Ureter (tissue), 1 donor: ENCODE measurements around the gene SERPINF2. TPM values are rescaled to one million over a fixed set of nuclear protein-coding genes. Genes with fewer than 3 reads are reported as not detected.
"Not testable (repeated sequence)": the region's sequence is repeated elsewhere in the genome, so short reads cannot be mapped to it uniquely, and the experiment has no call there.

Source experiments
- DNase-seq: peaks from one replicate; pipeline ENCODE4 v3.0.0-alpha.2; 2020; ENCODE audit warnings: low spot score
- total RNA-seq: library from RNA; stranded (reverse); gene quantifications from one replicate; pipeline ENCODE4 v1.2.4, GENCODE V29; 2023
- donor health status: DM: yes; HTN: yes; CAD: no.

Gene SERPINF2
- total RNA-seq, 1 donor from 2014 or later, result 7.1 TPM

DNA sequence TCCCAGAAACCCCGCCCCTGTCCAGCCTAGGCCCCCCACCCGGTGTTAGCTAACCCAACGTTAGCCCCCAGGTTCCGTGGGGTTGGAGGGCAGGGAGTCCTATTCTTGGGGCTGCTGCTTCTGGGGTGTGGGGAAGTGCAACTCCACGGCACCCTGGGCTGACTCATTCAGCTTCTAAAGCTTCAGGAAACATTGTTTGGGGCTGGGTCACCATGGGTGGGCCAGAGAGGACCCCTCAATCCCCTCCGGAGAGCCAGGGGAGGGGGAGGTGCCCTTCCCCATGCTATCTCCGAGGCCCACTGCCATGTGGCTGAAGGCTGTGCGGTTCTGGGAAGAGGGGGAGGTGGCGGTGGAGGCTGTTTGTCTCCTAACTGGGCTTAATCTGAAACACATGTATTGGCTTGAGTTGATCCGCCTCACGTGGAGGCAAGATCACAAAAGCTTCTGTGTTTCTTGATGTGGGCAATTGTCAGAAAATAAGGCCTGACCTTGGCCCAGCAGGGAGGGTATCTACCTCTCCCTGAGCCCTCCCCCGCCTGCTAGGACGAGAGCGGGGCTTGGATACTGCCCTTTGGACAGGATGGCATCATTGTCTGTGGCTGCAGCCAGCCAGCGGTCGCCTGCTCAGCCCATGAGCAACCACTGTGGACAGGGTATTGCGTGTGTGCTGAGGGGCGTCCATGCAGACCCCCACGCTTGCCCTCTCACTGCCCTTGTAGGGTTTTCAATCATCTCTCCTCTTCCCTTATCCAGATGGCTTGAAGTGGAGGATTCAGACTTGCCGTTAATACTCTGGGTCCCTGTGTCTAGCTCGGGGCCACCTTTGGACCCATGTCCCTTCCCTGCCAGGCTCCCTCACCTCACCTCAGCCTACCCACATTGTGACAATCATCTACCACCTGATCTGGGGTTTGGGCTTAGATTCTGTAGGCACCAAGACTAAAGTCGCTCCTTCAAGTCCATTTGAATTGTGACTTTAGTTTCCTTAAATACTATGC lies 20.5 kb downstream of the SERPINF2 start:
- no peak for DNase-seq

DNA sequence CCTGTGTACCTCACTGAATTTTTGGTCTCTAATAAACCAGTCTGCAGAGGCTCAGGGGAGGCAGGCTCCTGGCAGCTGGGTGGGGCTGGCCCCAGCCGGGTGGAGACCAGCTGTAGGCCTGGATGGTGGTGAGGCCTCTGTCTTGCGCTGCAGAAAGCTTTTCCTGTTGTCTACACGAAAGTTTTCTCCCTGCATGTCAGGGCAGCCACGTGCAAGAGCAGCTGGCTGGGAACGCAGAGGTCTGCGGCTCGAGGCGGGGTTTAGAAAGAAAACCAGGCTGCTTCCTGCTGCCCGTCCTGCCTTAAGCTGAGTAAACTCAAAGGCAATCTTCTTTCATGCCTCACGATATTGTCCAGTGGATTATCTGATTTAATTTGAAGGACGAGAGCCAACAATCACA lies 21.6 kb downstream of the SERPINF2 start:
- DNase-seq, result peak; percentile 79

DNA sequence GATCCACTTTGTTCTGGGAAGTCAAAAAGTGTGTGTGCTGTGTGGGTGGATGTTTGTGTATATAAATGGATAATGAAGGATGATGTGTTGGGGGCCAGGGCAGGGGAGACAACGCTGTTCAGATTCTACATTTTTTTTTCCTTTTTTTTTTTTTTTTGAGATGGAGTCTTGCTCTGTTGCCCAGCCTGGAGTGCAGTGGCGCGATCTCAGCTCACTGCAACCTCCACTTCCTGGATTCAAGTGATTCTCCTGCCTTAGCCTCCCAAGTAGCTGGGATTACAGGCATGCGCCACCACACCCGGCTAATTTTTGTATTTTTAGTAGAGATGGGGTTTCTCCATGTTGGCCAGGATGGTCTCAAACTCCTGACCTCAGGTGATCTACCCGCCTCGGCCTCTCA lies 22.0 kb downstream of the SERPINF2 start:
- DNase-seq, result not testable (repeated sequence)

DNA sequence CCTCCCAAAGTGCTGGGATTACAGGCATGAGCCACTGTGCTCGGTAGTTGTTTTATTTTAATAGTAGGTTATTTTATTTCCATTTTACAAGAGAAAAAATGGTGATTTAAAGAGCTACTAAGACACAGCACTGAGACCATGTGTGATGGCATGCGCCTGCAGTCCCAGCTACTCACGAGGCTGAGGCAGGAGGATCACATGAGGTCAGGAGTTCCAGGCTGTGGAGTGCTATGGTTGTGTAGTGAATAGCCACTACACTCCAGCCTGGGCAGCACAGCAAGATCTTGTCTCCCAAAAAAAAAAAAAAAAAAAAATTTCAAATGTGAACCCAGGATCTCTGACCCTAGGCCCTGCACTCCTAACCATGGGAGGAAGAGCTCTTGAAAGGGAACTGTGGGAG lies 22.9 kb downstream of the SERPINF2 start:
- no peak for DNase-seq

DNA sequence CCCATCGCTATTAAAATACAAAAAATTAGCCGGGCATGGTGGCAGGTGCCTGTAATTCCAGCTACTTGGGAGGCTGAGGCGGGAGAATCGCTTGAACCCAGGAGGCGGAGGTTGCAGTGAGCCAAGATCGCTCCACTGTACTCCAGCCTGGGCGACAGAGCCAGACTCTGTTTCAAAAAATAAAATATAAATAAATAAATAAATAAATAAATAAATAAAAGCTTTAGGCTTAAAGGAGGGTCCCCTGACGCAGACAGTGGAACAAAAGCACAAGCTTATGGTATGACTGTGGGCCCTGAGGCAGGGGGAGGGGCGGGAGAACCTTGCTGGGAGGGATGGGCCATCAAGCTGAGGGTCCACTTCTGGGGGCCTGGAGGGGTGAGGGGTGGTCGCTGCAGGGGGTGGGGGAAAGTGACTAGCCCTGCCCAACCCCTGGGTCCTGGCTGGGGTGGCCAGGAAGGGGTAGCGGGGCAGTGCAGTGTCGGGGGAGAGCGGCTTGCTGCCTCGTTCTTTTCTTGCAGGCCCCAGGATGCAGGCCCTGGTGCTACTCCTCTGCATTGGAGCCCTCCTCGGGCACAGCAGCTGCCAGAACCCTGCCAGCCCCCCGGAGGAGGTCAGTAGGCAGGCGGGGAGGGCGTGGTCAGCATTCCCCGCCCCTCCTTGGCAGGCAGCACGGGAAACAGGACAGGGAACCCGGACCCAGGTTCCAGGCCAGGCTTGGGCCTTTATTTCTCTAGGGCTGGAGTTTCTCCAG lies 23.9 kb downstream of the SERPINF2 start:
- no peak for DNase-seq

DNA sequence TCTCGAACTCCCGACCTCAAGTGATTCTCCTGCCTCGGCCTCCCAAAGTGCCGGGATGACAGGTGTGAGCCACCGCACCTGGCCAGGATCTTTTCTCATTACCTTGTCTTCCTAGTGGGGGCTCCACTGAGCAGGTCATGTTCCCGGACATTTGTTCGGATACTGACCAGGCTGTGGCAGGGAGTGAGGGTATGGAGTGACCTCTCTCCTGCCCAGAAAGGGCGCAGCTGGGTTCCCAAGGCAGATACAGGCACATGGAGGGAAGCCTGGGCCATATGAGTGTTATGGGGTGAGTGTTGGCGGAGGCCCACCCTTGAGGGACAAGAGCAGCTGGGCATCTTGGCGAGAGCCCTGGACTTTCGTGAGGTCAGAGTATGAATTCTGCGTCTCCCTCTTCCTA lies 24.7 kb downstream of the SERPINF2 start:
- no peak for DNase-seq

DNA sequence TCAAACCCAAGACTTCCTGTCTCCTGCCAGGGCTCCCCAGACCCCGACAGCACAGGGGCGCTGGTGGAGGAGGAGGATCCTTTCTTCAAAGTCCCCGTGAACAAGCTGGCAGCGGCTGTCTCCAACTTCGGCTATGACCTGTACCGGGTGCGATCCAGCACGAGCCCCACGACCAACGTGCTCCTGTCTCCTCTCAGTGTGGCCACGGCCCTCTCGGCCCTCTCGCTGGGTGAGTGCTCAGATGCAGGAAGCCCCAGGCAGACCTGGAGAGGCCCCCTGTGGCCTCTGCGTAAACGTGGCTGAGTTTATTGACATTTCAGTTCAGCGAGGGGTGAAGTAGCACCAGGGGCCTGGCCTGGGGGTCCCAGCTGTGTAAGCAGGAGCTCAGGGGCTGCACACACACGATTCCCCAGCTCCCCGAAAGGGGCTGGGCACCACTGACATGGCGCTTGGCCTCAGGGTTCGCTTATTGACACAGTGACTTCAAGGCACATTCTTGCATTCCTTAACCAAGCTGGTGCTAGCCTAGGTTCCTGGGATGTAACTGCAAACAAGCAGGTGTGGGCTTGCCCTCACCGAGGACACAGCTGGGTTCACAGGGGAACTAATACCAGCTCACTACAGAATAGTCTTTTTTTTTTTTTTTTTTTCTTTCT lies 27.3 kb downstream of the SERPINF2 start:
- peak; percentile 83 for DNase-seq

DNA sequence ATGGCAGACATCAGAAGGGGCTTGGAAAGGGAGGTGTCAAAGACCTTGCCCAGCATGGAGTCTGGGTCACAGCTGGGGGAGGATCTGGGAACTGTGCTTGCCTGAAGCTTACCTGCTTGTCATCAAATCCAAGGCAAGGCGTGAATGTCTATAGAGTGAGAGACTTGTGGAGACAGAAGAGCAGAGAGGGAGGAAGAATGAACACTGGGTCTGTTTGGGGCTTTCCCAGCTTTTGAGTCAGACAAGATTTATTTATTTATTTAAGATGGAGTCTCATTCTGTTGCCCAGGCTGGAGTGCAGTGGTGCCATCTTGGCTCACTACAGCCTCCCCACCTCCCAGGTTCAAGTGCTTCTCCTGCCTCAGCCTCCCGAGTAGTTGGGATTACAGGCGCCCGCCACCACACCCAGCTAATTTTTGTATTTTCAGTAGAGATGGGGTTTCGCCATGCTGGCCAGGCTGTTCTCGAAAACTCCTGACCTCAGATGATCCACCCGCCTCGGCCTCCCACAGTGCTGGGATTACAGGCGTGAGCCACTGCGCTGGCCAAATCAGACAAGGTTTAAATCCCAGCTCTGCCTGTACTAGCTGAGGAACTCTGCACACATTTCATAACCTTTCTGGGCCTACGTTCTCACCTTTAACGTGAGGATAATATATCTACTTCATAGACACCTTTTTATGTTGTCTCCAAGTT lies 30.5 kb downstream of the SERPINF2 start:
- not testable (repeated sequence) for DNase-seq

DNA sequence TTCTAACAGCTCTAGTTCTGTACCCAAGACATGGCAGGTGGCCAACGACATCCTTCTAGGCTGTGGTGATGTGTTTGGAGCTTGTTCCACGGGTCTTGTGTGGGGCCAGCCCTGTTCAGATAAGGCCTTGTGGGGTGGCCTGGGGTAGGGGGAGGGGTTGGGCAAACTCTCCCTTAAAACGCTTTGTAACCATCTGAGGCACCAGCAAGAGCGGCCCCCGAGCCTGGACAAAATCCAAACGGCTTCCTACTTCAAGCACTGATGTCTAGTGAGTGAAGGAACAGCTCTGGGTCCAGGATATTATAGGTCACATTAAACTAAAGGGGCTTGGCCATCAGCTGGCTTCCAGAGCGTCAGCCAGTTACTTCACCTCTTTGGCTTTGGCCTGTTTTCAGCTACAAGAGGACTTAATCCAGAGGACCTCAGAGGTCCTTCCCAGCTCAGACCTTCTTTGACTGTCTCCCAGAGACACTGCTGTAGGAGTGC lies 31.1 kb downstream of the SERPINF2 start:
- no peak for DNase-seq

DNA sequence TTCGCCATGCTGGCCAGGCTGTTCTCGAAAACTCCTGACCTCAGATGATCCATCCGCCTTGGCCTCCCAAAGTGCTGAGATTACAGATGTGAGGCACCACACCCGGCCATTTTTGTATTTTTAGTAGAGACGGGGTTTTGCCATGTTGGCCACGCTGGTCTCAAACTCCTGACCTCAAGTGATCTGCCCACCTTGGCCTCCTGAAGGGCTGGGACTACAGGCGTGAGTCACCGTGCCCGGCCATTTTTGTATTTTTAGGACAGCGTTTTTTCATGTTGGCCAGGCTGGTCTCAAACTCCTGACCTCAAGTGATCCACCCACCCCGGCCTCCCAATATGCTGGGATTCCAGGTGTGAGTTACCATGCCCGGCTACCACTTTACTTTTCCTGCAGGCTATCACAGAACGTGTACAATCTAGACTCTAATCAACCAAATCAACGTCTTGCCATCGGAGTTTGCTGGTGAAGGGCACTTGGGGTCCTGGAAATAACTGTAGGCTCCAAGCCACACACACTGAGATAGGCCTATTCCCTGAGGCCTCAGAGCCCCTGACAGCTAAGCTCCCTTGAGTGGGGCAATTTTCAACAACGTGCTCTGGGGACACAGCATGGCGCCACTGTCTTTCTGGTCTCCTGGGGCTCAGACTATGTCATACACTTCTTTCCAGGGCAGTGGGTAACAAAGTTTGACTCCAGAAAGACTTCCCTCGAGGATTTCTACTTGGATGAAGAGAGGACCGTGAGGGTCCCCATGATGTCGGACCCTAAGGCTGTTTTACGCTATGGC lies 31.9 kb downstream of the SERPINF2 start:
- DNase-seq, result no peak

DNA sequence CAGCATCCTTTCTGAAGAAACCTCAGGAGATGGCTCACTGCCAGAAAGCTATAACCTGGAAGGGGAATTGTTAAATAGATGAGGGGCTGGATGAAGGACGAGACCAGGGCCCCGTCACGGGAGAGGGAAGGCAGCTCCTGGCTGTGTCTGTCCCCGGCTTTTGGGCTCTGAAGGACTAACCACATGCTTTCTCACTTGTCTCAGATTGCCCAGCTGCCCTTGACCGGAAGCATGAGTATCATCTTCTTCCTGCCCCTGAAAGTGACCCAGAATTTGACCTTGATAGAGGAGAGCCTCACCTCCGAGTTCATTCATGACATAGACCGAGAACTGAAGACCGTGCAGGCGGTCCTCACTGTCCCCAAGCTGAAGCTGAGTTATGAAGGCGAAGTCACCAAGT lies 33.7 kb downstream of the SERPINF2 start:
- no peak for DNase-seq

DNA sequence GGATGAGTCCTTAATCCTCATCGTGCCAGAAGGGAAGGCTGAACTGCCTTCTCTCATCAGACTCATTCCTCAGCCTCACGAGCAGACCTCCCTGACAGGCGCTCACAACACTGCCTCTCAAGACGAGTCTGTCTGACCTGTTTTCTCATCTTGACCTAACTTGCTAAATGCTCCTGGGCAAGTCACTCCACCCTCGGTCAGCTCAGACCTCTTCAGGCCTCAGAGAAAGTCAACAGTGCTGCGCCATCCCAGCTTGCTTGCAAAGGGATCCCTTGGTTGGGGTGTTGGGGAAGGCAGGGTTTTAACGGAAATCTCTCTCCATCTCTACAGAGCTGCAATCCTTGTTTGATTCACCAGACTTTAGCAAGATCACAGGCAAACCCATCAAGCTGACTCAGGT lies 34.2 kb downstream of the SERPINF2 start:
- DNase-seq, result no peak

DNA sequence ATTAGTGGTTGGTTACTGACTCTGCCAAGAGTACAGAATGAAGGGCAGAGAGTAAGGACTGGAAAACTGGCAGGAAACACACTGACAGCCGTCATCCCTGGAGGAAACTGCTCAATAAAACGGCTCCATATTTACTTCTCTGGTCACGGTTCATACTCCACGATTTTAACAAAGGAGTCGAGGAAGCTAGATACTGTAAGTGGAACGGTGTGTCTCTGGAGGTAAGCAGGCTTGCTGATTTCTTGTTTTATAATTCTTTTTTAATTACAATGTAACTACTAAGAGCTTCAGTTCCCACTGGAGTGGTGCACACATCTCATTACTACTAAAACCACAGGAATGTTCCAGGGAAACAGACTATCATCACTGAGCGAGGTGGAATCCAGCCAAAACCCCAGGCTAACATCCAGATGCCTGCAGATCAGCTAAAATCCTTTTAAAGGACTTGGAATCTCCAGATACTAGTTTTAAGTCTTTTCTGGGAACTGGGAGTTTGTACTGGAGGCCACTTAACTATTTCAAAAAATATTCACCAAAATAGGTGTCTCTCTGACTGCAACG lies 37.0 kb downstream of the SERPINF2 start:
- peak; percentile 81 for DNase-seq

DNA sequence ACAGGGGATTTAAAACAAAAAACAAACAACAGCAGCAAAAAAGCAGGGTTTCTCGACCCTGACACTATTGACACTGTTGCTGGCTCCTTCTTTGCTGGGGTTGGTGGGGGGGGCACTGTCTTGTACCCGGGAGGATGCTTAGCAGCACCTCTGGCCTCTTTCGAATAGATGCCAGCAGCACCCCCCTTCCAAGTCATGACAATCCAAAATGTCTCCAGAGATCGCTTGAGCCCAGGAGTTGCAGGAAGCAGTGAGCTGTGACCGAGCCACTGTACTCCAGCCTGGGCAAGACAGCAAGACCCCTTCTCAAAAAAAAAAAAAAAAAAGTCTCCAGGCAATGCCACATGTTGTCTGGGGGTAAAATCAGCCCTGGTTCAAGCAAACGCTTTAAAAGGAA lies 39.5 kb downstream of the SERPINF2 start:
- no peak for DNase-seq

DNA sequence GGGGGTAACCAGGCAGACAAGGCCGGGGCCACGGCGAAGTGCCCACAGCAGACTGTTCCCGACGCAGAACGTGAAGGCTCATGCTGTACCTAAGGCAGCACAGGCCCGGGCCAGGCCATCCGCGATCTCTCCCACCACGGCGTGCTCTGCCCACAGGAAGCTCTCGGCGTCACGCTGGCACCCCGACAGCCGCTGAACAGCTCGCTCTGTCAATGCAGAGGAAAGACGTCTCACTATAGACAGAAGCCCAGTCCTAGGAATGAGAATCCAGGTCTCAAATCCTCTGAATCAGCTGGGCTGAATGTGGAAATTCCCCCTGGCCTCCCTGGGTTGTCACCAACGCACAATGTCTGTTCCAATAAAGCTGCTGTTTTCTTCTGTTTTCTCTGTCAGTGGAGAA lies 40.6 kb downstream of the SERPINF2 start:
- DNase-seq, result no peak

DNA sequence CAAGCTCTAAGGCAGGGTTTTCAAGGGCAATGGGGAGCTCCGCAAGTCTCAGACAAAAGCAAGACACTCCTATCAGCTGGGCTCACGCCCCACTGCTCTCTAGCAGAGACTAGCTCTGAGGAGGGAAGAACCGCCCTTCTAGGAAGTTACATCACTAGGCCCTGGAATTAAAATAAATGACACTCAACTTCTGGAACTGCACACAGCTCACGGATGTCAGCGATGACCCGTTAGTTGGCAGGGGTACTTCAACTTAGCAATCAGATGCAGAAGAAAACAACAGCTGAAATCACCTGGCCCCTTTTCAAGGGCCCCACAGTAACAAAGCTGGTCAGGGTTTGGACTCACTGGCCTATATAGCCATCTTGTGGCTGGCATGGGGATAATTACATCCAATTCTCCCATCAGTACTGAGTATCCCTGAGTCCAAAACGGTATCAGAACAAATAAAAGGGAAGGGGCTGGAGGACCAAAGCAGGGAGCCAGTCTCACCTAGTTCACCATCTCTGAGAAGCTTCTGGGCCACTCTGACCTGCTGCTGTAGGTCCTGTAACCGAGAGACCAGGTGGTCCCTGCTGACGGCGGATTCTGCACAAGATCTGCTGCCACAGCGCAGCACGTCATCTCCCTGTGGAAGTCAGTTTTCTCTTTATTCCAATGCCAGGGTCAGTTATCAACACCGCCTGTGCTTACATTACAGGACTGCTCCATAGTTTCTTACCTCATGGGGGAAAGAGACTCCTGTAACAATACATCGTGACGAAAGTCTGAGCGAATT lies 41.4 kb downstream of the SERPINF2 start:
- peak; percentile 74 for DNase-seq

DNA sequence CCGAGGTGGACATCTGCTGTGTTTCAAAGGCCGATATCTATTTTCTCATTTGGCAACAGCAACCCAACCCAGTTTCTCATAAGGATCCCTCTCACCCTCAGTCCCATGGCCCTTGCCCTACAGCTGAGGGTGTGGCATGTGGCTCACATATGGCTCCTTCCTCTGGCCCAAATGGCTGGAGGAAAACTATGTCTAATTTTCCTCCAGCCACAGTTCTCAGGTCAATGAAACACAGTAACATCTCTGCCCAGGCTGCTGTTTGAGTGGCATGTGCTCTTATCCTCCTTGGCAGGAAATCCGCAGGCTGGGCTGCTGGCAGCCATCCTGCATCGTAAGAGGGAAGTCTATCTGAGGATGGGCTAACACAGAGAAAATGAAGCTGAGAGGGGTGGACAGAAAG lies 43.3 kb downstream of the SERPINF2 start:
- DNase-seq, result no peak

DNA sequence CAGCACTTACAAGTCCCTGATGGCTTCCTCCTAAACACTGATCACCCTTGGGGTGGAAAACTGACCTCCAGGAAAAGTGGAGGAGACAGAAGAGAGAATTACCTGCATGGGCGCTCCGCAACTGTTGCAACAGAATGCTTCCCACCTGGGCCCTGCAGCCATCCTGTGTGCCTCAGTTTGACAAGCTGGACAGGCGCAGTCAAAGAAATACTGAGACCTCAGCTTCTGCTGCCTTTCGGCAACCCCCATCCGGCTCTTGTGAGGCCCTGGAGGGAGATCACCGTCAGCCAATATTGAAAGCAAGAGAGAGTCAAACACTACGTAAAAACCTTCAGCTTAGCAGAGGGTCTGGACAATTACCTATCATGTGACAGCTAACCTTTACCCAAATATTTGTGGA lies 44.0 kb downstream of the SERPINF2 start:
- DNase-seq, result no peak

DNA sequence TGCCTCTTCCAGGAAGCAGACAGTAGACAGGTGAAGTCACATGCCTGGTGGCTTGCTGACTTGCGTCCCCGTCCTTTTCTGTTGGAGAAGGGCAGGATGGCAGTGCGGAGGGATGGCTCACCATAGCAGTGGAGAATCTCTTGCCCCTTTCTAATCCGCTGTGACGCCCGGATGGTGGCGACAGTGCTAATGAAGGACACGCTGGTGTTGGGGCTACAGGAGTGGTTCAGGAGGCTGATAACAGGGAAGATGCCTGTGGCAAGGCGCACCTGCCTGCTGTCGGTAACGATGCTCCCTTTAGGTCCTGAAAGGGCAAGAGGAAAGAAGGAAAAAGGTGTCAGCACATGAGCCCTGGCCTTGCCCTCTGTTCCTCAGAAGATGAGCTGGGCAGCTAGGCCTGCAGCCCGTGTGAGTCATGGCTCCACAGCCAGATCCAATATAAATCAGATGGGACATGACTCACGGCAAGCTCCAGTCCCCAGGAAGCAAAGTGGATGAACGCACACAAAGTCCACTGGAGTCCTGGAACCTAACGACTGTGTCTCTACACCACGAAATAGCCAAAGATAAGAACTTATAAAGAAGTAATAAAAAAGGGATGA lies 44.7 kb downstream of the SERPINF2 start:
- no peak for DNase-seq
